Stimulated activated CD4-positive, alpha-beta T cell treated with anti-CD3 and anti-CD28 coated beads, Interleukin-15, amount 100 ng/mL, for 1 hour (primary cell): ENCODE measurements around the gene CFAP43.

Experiments used
- DNase-seq, 2 donors: peaks; one replicate each; pipeline ENCODE4 v3.0.0-alpha.2; 2020; ENCODE audit warnings: low read depth in 1 of 2, low spot score in 1 of 2

Gene CFAP43

GRCh38 chr10:104142081-104142480, 90.1 kb downstream of the CFAP43 start:
- DNase-seq = no peak

GRCh38 chr10:104139221-104139620, 92.9 kb downstream of the CFAP43 start:
- no peak for DNase-seq

DNA sequence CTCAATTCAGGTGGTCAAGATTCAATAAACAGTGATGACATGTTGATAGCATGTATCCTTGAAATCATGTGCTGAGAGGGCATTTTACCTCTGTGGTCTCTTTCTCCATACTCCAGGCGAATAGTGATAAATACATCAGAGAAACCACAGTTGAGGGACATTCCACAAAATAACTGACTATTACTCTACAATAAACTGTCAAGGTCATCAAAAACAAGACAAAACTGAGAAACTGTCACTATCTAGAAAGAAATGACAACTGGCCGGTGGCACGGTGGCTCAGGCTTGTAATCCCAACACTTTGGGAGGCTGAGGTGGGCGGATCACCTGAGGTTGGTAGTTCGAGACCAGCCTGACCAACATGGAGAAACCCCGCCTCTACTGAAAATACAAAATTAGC, 94.0 kb downstream of the CFAP43 start:
- DNase-seq = no peak

DNA sequence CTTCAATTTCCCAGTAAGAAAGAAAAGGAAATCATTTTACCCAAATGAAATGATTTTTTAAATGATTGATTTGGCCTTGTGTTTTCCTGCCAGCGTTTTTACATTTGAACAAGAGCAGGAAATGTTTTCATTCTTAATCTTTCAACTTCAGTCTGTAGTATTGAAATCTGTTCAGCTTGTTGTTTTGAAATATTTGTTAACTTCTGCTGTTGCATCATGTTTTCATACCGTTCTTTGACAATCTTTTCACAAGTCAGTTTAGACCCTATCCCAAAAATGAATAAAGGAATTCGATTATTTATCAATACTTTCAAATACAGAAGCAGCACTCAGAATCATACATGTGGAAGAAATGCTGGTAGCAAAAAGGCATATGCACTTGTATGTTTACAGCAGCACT, 102.1 kb downstream of the CFAP43 start:
- no peak for DNase-seq

DNA sequence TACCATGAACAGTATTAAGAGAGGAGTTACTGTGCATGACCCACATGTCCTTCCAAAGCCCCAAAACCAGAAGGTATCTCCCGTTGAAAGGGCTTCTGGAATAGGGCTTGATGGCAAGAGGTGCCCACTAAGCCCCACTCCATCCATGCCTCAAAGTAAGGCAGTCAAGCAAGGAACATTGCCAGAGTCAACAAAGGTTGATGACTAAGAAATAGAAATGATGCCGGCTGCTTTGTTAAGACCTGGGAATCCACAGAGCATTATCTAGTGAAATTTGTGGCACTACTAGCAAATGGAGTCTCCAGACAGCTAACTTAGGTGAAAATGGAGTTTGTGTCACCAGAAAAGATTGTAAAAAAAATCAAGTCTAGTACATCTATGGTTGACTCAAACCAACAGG, 104.0 kb downstream of the CFAP43 start:
- no peak for DNase-seq

DNA sequence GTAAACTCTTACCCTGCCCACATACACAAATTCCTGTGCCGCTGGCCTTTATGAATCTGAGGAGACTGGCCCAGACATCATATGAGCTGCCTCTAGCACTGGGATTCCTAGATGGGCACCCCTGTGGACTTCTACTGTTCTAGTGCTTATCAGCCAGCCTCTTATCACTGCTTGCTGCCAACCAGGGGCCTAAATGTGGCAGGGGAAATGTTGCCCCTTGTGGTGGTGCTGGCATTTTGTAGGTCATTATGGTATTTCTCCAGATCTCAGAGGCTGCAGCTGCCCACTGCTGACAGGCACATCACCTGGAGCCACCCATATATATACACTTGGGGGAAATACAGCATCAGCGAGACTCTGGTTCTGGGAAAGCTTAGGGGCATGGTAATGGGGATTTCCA, 104.8 kb downstream of the CFAP43 start:
- DNase-seq = no peak

DNA sequence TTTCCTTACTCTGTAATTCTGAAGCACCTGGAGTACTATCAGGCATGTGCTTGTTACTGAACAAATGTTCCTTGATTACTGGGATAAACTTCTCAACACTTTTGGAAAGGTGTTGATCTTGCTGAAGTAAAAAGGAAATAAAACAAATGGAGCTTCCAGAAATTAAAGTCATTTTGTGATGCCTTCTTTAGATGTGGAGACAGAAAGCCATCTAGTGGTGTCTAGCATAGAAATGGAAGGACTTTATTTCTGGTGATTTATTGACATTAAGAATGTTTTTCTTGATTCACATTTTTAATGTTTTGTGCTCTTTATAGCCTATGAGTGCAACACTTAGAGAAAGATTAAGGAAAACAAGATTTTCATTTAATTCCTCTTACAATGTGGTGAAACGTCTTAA, 108.8 kb downstream of the CFAP43 start:
- no peak for DNase-seq

GRCh38 chr10:104122225-104123107, 109.7 kb downstream of the CFAP43 start:
- DNase-seq = no peak

DNA sequence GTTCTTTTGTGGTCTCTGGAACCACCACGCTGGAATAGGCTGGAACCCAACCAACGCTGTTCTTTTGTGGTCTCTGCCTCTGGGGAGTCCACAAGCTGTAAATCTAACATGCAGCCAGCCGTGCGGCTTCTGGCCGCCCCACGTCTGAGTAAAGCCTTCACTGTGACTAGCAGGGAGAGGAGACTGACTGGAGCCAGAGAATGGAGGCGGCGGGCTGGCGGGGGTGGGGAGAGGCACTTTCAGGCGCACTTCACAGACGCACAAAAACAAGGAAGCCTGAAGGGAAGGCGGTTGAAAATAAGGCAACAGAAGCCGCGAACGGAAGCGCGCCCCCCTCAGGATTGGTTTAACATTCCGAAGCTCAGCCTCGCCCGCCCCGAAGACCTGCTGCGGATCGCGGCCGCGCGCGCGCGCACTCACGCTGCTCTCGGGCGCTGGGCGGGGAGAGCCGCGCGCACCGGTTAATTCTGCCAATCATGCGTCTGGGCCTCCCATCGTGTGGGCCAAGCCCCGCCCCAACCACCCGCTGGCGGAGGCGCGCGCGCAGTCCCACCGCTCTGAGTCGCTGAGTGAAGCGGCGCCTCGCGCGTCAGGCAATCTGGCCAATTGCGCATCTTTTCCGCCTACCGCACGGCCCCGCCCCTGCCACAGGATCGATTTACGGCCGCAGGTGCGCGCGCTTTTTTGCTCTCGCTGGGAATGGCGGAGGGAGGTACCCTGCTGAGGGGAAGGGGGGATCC, 110.5 kb downstream of the CFAP43 start, which contains the start of gene SFR1:
Gene SFR1, plus strand, starts transcription at position 687 of the 740 bp plus-strand sequence. Its CDS starts 13 bp downstream, at position 700.
- DNase-seq = peak; percentile 97 to 98

GRCh38 chr10:104120903-104121484, 111.2 kb downstream of the CFAP43 start:
- DNase-seq = peak; percentile 65 to 69

DNA sequence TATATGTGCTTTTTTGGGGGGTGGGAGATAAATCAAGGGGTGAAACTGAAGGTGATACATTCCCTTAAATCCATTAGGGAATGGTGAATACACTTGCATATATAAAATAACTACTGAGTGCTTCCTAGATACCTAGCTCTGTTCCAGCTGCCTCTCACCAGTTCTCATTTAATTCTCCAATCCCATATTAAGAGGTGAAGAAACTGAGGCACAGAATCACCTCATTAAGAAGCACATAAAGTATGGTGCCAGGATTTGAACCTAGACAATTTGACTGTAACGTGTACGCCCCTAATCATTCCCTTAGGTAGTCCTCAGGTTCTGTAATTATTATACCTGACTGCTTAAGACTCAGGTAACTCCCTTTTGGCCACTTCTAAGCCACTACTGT, 111.7 kb downstream of the CFAP43 start:
- DNase-seq = no peak

DNA sequence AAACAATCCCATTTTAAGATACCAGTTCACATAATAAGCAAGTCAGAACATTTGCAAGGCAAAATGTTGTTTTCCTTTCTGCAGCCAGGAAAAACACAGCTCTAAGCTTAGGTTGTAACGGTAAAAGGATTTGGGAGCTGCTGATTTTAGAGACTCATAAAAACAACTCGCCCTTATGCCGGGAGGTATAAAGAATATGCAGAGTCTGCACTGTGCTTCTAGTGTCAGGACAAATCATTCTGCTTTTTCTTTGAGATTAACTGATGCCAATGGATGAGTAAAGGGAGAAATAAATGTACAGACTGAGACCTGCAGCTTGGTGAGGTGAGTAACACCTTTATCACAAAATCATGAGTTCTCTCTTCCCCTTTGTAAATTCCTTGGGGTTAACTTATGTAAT, 112.2 kb downstream of the CFAP43 start:
- DNase-seq = no peak

DNA sequence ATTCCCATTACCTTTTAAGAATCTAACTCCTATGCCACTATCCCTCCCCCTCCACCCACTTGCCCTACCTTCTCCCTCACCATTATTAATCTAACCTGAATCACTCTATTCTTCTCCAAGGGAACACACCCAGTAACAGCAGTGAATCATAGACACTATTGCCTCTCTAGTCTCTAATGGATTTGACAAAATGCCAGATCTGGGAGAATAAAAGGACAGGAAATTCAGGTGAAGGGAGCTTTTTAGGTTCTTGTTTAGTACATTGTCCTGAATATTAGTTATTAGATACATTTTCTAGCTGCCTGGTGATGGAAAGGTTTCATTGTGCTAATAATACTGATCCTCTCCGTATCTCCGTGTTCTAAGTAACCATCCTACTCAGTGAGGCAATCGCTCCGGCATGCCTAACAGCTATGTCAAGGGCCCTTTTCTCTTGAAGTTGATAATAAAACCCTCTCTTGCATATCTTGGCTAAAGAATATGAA, 114.3 kb downstream of the CFAP43 start:
- no peak for DNase-seq

GRCh38 chr10:104113376-104113956, 118.7 kb downstream of the CFAP43 start:
- no peak for DNase-seq

DNA sequence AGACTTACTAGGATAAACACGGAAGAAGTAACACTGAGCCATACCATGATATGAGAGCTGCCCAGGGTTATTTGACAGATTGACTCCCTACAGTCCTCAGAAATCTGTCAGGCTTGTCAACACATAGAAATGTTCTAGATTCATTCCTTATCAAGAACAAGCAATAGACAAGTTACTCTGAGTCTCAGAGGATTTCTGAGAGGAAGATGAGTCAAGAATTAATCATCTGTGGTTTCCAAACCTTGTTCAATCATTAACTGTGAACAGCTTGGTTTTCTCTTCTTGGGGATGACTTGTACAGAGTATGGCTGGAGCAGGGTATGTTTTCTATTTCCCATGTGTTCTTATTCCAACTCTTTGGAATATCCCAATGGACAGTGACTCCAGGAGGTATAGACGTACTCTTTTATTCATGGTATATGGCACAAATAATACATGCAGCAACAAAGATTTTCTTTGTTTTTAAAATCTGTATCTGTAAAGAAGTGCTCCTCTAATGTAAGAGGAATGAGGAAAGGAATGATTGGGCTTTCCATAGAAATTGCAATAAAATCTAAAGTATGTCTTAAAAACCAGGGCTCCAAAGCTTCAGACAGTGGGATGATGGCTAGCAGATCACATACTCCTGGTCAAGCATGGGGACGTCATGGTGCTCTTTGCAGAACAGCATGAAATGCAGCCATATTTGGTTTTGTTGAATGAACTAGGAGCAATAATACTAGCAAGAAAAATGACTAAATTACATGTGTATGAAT, 122.1 kb downstream of the CFAP43 start:
- no peak for DNase-seq

GRCh38 chr10:104104926-104105325, 127.2 kb downstream of the CFAP43 start:
- DNase-seq = no peak

DNA sequence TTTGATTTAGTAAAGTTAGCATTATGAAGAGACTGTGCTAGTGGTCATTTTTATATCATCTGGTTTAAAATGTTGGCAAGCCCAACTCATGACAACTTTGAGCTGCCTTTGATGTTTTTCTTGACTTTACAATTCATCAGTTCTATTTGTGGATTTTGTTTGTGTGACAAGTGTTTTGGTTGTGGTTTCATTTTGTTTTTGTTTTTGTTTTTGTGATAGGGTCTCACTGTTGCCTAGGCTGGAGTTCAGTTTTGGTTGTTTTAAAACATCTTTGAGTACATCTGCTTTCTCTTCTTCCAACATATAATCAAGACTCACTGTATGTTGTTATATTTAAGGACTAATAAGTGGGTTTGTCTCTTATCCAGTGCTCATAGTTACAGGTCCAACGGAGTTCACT, 127.7 kb downstream of the CFAP43 start:
- no peak for DNase-seq

GRCh38 chr10:104103956-104104355, 128.2 kb downstream of the CFAP43 start:
- no peak for DNase-seq

DNA sequence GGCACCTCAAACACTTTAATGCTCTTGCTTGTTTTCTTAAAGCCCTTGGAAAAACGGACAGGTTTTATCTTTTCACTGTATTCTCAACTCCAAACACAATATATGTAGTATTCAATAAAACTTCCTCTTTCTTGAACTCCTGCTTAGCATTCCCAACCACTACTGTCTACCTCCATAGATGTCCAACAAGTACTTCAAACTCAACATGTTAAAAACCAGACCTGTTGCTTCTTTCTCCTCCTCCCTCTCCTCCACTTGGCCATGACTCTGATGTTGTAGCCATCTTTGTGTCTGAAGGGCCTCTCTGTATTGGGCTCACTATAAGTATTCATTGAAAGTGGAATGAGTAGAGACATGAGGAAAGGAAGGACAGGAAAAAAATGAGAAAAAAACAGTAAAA, 130.3 kb downstream of the CFAP43 start:
- DNase-seq = no peak

DNA sequence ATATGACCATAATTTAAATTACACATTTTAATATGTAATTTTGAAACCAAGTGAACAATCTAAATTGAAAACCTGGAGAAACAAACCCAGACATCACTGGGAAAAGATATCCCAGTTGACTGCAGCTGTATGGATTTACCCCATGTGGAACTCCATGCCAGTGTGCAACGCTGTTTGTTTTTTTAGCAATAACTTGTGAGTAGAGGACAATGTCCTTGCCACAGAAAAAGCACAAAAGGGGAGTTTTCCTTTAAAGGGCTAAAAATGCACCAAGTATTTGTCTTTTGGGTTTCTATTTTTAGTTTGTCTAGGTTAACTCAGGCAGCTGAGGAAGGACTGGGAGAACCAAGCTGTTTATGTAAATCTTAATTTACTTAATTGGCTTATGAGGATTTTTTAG, 131.4 kb downstream of the CFAP43 start:
- no peak for DNase-seq

GRCh38 chr10:104099941-104100340, 132.2 kb downstream of the CFAP43 start:
- DNase-seq = no peak
